COR-L47 (cell line): ENCODE data around the gene TRIM2.

Source experiments
- DNase-seq: peaks from one replicate; lab custom pipeline; 2025; lab: John Stamatoyannopoulos, UW

Gene TRIM2

GRCh38 chr4:153375303-153375702 is 171.1 kb downstream of the TRIM2 start:
- DNase-seq, result no peak

- DNase-seq, result no peak
Observed at GRCh38 chr4:153383131-153383530, 178.9 kb downstream of the TRIM2 start.

GRCh38 chr4:153384160-153384559 is 179.9 kb downstream of the TRIM2 start:
- DNase-seq, result no peak

GRCh38 chr4:153385784-153386183 is 181.5 kb downstream of the TRIM2 start:
- no peak for DNase-seq

- DNase-seq, result no peak
Observed at GRCh38 chr4:153387981-153388380, 183.7 kb downstream of the TRIM2 start.
